Progenitor cell of endocrine pancreas (in vitro differentiated cells): Measurements from ENCODE around the gene SPNS2. TPM values are rescaled to one million over a fixed set of nuclear protein-coding genes. Genes with fewer than 3 reads are reported as not detected.

Experiments used
- DNase-seq: peaks from one replicate; pipeline ENCODE4 v3.0.0; 2021; ENCODE audit warnings: low spot score; ENCODE audit not compliant: unreplicated experiment
- H3K27ac Mint-ChIP-seq: 2 replicates; pipeline ENCODE4 v1.8.0; 2021; ENCODE audit warnings: mild to moderate bottlenecking, moderate library complexity, mixed read lengths
- H3K27me3 Mint-ChIP-seq: 2 replicates; pipeline ENCODE4 v1.8.0; 2021; ENCODE audit warnings: mixed read lengths
- H3K36me3 Mint-ChIP-seq: 2 replicates; pipeline ENCODE4 v1.8.0; 2022; ENCODE audit warnings: mixed read lengths; ENCODE audit not compliant: insufficient read depth
- H3K4me1 Mint-ChIP-seq: 2 replicates; pipeline ENCODE4 v1.8.0; 2021; ENCODE audit warnings: low read depth, mixed read lengths
- H3K4me3 Mint-ChIP-seq: 2 replicates; pipeline ENCODE4 v1.8.0; 2021; ENCODE audit warnings: low read depth, mild to moderate bottlenecking, moderate library complexity, mixed read lengths
- H3K9me3 Mint-ChIP-seq: 2 replicates; pipeline ENCODE4 v1.8.0; 2021; ENCODE audit warnings: low read depth, mixed read lengths
- long read RNA-seq: library from polyadenylated mRNA; unstranded; transcript quantifications from one replicate; pipeline ENCODE4 v2.0.0, GENCODE V29; 2020
- total RNA-seq: library from RNA; stranded (reverse); gene quantifications from 2 replicates; pipeline ENCODE4 v1.2.1, GENCODE V29; 2021
- TF ChIP-seq, protein P1 (sequence below): fragments of 200-600 bp; sonication (generic); IDR thresholded peaks from one replicate; pipeline ENCODE4 v1.5.0; 2021; ENCODE audit warnings: antibody characterized with exemption, mild to moderate bottlenecking; ENCODE audit not compliant: unreplicated experiment

SPNS2 gene, protein sequence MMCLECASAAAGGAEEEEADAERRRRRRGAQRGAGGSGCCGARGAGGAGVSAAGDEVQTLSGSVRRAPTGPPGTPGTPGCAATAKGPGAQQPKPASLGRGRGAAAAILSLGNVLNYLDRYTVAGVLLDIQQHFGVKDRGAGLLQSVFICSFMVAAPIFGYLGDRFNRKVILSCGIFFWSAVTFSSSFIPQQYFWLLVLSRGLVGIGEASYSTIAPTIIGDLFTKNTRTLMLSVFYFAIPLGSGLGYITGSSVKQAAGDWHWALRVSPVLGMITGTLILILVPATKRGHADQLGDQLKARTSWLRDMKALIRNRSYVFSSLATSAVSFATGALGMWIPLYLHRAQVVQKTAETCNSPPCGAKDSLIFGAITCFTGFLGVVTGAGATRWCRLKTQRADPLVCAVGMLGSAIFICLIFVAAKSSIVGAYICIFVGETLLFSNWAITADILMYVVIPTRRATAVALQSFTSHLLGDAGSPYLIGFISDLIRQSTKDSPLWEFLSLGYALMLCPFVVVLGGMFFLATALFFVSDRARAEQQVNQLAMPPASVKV
- total RNA-seq = 0.60 and 1.5 TPM in 2 replicates
- long read RNA-seq = 0 reads

DNA sequence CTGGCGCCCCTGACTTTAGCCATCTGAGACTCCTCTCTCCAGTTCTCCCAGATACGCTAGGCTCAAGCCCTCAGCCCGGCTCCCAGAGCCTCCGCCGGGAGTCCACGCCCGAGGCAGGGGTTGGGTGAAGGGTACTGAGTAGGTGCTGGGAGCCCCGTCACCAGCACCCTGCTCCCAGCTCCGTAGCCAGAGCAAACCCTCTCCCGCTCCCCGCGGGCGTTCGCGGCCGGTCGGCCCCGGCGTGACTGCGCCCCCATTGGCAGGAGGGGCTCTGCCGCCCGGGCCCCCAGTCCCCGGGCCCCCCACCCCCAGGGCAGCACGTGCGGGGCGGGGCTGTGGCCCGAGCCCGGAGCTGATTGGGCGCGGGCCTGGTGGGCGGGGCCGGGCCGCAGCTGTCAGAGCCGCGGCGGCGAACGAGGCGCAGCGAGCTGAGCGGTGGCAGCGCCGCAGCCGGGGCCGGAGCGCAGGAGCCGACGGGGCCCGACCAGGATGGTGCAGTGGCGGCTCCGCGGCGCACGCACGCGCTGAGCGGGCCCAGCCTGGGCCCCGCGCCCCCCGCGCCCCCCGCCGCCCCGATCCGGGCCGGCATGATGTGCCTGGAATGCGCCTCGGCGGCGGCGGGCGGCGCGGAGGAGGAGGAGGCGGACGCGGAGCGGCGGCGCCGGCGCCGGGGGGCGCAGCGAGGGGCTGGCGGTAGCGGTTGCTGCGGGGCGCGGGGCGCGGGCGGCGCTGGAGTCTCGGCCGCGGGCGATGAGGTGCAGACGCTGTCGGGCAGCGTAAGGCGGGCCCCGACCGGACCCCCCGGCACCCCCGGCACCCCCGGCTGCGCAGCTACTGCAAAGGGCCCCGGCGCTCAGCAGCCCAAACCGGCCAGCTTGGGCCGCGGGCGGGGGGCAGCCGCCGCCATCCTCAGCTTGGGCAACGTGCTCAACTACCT lies at the start of gene SPNS2:
TSS of gene SPNS2 (plus strand) at position 421 of the 937 bp plus-strand sequence. CDS start at position 588, 167 bp downstream.
- peaks cover 61% of the 10 kb centered on the region for H3K27me3 Mint-ChIP-seq
- TF ChIP-seq, protein P1, sequence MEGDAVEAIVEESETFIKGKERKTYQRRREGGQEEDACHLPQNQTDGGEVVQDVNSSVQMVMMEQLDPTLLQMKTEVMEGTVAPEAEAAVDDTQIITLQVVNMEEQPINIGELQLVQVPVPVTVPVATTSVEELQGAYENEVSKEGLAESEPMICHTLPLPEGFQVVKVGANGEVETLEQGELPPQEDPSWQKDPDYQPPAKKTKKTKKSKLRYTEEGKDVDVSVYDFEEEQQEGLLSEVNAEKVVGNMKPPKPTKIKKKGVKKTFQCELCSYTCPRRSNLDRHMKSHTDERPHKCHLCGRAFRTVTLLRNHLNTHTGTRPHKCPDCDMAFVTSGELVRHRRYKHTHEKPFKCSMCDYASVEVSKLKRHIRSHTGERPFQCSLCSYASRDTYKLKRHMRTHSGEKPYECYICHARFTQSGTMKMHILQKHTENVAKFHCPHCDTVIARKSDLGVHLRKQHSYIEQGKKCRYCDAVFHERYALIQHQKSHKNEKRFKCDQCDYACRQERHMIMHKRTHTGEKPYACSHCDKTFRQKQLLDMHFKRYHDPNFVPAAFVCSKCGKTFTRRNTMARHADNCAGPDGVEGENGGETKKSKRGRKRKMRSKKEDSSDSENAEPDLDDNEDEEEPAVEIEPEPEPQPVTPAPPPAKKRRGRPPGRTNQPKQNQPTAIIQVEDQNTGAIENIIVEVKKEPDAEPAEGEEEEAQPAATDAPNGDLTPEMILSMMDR = no peak
- peaks cover 13% of the 10 kb centered on the region for H3K4me1 Mint-ChIP-seq
- DNase-seq = peak; percentile 40
- H3K4me3 Mint-ChIP-seq = peak within 1 kb of the TSS; percentile 67
- H3K36me3 Mint-ChIP-seq = no peaks in the 10 kb centered on the region
- peak within 1 kb of the TSS; percentile 33 for H3K27ac Mint-ChIP-seq
- no peaks in the 10 kb centered on the region for H3K9me3 Mint-ChIP-seq

DNA sequence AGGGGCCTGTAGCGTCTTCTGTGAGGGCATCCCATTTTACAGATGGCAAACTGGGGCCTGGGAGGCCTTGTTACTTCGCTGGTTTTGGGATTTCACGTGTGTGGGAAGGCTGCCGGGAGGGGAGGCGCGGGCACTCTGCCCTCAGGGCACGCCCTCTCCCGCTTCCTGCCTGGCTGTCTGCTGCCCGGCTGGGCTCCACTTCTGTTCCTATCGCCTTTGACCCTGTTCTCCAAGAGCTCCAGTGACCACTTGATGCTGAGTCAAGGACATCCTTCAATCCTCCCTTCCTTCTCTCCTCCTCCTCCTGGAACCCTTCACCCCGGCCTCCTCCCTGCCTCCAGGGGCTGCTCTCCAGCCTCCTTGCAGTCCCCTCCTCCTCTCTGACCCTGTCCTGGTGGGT lies 48.9 kb upstream of the SPNS2 start:
- no peaks in the 10 kb centered on the region for H3K36me3 Mint-ChIP-seq
- H3K4me1 Mint-ChIP-seq = peaks cover 2% of the 10 kb centered on the region
- no peak for DNase-seq
- H3K9me3 Mint-ChIP-seq = no peaks in the 10 kb centered on the region
- no peak overlapping the region for H3K4me3 Mint-ChIP-seq
- no peak overlapping the region for H3K27ac Mint-ChIP-seq
- peaks cover 6% of the 10 kb centered on the region for H3K27me3 Mint-ChIP-seq
- TF ChIP-seq, protein P1 = no peak

DNA sequence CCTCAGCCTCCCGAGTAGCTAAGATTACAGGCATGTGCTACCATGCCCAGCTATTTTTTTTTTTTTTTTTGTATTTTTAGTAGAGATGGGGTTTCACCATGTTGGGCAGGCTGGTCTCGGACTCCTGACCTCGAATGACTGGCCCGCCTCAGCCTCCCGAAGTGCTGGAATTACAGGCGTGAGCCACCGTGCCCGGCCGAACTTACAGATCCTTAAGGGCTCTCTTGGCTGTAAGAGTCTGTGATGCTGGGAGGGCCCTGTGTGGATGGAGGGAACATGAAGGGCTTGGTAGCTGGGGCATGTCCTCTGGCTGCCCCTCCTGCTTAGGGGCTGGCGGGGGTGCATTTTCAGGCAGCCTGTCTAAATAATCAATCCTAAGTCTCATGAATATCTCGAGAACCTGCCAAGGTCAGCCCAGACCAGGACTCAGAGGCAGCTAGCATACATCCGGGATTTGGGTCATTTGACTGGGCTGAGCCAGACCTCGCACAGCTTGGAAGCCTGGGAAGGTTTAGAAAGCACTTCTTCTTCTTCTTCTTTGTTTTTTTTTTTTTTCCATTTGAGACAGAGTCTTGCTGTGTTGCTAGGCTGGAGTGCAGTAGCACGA lies 47.9 kb upstream of the SPNS2 start:
- no peaks in the 10 kb centered on the region for H3K36me3 Mint-ChIP-seq

DNA sequence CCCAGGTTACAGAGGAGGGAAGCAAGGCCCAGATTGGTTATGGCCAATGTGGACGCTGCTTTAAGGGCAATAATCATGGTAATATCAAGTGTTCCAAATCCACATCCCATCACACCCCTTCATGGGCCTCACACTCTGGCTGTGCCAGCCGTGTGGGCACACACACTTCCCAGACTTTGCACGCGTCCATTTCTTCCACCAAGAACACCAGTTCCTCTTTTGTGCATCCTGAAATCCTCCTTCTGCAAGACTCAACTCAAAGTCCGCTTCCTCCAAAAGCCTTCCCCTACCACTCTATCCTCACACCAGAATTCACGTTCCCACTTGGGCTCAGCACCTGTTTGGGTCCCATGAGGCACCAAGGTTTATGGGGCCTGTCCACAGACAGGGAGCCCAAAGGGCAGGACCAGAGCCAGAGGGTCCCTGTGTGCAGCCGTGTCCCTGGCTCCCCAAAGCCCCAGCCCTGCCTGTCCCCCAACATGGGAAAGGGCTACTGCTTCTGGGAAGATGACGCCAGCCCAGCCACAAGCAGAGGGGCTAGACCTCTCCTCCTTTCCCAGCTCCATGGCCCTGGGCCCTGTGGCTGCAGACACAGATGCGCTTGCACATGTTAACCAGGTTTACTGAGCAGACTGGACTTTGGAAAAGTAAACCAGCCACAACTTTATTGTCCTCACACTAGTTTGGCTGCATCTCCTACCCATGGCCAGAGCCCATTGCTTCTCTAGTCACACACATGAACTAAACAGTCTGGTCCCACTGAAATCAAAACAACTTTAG lies 44.7 kb upstream of the SPNS2 start:
- TF ChIP-seq, protein P1 = no peak
- H3K27ac Mint-ChIP-seq = no peak overlapping the region
- no peak for DNase-seq
- no peak overlapping the region for H3K4me3 Mint-ChIP-seq
- H3K4me1 Mint-ChIP-seq = peaks cover 2% of the 10 kb centered on the region
- H3K36me3 Mint-ChIP-seq = no peaks in the 10 kb centered on the region
- peaks cover 3% of the 10 kb centered on the region for H3K27me3 Mint-ChIP-seq
- no peaks in the 10 kb centered on the region for H3K9me3 Mint-ChIP-seq

More for the DNA sequence above, 47.9 kb upstream of the SPNS2 start:
- H3K4me3 Mint-ChIP-seq = no peak overlapping the region
- no peak overlapping the region for H3K27ac Mint-ChIP-seq
- H3K27me3 Mint-ChIP-seq = peaks cover 6% of the 10 kb centered on the region
- no peaks in the 10 kb centered on the region for H3K9me3 Mint-ChIP-seq
- TF ChIP-seq, protein P1 = no peak
- H3K4me1 Mint-ChIP-seq = peaks cover 2% of the 10 kb centered on the region
- DNase-seq = no peak
